ENCODE measurements around the gene PECR.
"Not testable (repeated sequence)": the region's sequence is repeated elsewhere in the genome, so short reads cannot be mapped to it uniquely, and the experiment has no call there.

The PECR gene

GRCh38 chr2:216017365-216017764 is 64.2 kb downstream of the PECR start:
- no peaks in the 10 kb centered on the region for H3K9me3 ChIP-seq (ENCODE audit: control insufficient read depth, low read depth, low read length)
- H3K4me1 ChIP-seq (ENCODE audit: control insufficient read depth, low read depth, low read length), result no peaks in the 10 kb centered on the region
- H3K9ac ChIP-seq (ENCODE audit: low read length), result no peak overlapping the region
- H3K4me3 ChIP-seq (ENCODE audit: low read length), result no peak overlapping the region
- H3K36me3 ChIP-seq (ENCODE audit: control insufficient read depth, low read depth, low read length), result no peaks in the 10 kb centered on the region
- no peak overlapping the region for H3K27ac ChIP-seq (ENCODE audit: low read length)
- H3K27me3 ChIP-seq (ENCODE audit: control insufficient read depth, insufficient read depth, low read length), result no peaks in the 10 kb centered on the region

- Histone ChIP-seq H3K27ac (ENCODE audit: low read length) (no peak overlapping the region), H3K9me3 (ENCODE audit: control insufficient read depth, low read depth, low read length) (no peaks in the 10 kb centered on the region), H3K4me3 (ENCODE audit: low read length) (no peak overlapping the region), H3K36me3 (ENCODE audit: control insufficient read depth, low read depth, low read length) (no peaks in the 10 kb centered on the region), H3K9ac (ENCODE audit: low read length) (no peak overlapping the region), H3K4me1 (ENCODE audit: control insufficient read depth, low read depth, low read length) (no peaks in the 10 kb centered on the region), H3K27me3 (ENCODE audit: control insufficient read depth, insufficient read depth, low read length) (no peaks in the 10 kb centered on the region)
These were observed 65.0 kb downstream of the PECR start for GRCh38 chr2:216016581-216016980.

GRCh38 chr2:216015722-216016464 is 65.7 kb downstream of the PECR start:
- no peaks in the 10 kb centered on the region for H3K4me1 ChIP-seq (ENCODE audit: control insufficient read depth, low read depth, low read length)
- no peak overlapping the region for H3K9ac ChIP-seq (ENCODE audit: low read length)
- no peak overlapping the region for H3K4me3 ChIP-seq (ENCODE audit: low read length)

GRCh38 chr2:216014986-216015385 is 66.6 kb downstream of the PECR start:
- H3K27ac ChIP-seq (ENCODE audit: low read length), result no peak overlapping the region
- no peaks in the 10 kb centered on the region for H3K9me3 ChIP-seq (ENCODE audit: control insufficient read depth, low read depth, low read length)
- H3K4me3 ChIP-seq (ENCODE audit: low read length), result no peak overlapping the region
- no peaks in the 10 kb centered on the region for H3K4me1 ChIP-seq (ENCODE audit: control insufficient read depth, low read depth, low read length)
- H3K27me3 ChIP-seq (ENCODE audit: control insufficient read depth, insufficient read depth, low read length), result no peaks in the 10 kb centered on the region
- H3K36me3 ChIP-seq (ENCODE audit: control insufficient read depth, low read depth, low read length), result no peaks in the 10 kb centered on the region
- no peak overlapping the region for H3K9ac ChIP-seq (ENCODE audit: low read length)

More at GRCh38 chr2:216015722-216016464, 65.7 kb downstream of the PECR start:
- Histone ChIP-seq H3K27ac (ENCODE audit: low read length) (no peak overlapping the region), H3K36me3 (ENCODE audit: control insufficient read depth, low read depth, low read length) (no peaks in the 10 kb centered on the region), H3K9me3 (ENCODE audit: control insufficient read depth, low read depth, low read length) (no peaks in the 10 kb centered on the region), H3K27me3 (ENCODE audit: control insufficient read depth, insufficient read depth, low read length) (no peaks in the 10 kb centered on the region)

GRCh38 chr2:216014006-216014405 is 67.6 kb downstream of the PECR start:
- H3K4me3 ChIP-seq (ENCODE audit: low read length), result no peak overlapping the region
- no peaks in the 10 kb centered on the region for H3K27me3 ChIP-seq (ENCODE audit: control insufficient read depth, insufficient read depth, low read length)
- H3K36me3 ChIP-seq (ENCODE audit: control insufficient read depth, low read depth, low read length), result no peaks in the 10 kb centered on the region
- H3K4me1 ChIP-seq (ENCODE audit: control insufficient read depth, low read depth, low read length), result no peaks in the 10 kb centered on the region
- H3K9me3 ChIP-seq (ENCODE audit: control insufficient read depth, low read depth, low read length), result no peaks in the 10 kb centered on the region
- no peak overlapping the region for H3K27ac ChIP-seq (ENCODE audit: low read length)
- peak overlapping the region; percentile 73 for H3K9ac ChIP-seq (ENCODE audit: low read length)

- Histone ChIP-seq H3K27ac (ENCODE audit: low read length) (no peak within 1 kb of the TSS), H3K4me3 (ENCODE audit: low read length) (peak within 1 kb of the TSS; percentile 63), H3K36me3 (ENCODE audit: control insufficient read depth, low read depth, low read length) (no peaks in the 10 kb centered on the region), H3K4me1 (ENCODE audit: control insufficient read depth, low read depth, low read length) (no peaks in the 10 kb centered on the region), H3K9me3 (ENCODE audit: control insufficient read depth, low read depth, low read length) (no peaks in the 10 kb centered on the region), H3K9ac (ENCODE audit: low read length) (peak within 1 kb of the TSS; percentile 73), H3K27me3 (ENCODE audit: control insufficient read depth, insufficient read depth, low read length) (no peaks in the 10 kb centered on the region)
These were observed 68.3 kb downstream of the PECR start, which contains the start of gene MREG for GRCh38 chr2:216013080-216013909. Gene MREG (minus strand): TSS chr2:216013551. CDS start chr2:216013327, 224 bp downstream.

GRCh38 chr2:216012830-216013079 is 68.9 kb downstream of the PECR start:
- no peaks in the 10 kb centered on the region for H3K4me1 ChIP-seq (ENCODE audit: control insufficient read depth, low read depth, low read length)
- H3K9ac ChIP-seq (ENCODE audit: low read length), result peak overlapping the region; percentile 73
- H3K27ac ChIP-seq (ENCODE audit: low read length), result no peak overlapping the region
- peak overlapping the region; percentile 63 for H3K4me3 ChIP-seq (ENCODE audit: low read length)
- no peaks in the 10 kb centered on the region for H3K27me3 ChIP-seq (ENCODE audit: control insufficient read depth, insufficient read depth, low read length)
- H3K9me3 ChIP-seq (ENCODE audit: control insufficient read depth, low read depth, low read length), result no peaks in the 10 kb centered on the region
- H3K36me3 ChIP-seq (ENCODE audit: control insufficient read depth, low read depth, low read length), result no peaks in the 10 kb centered on the region

GRCh38 chr2:216012133-216012829 is 69.3 kb downstream of the PECR start:
- Histone ChIP-seq H3K27me3 (ENCODE audit: control insufficient read depth, insufficient read depth, low read length) (no peaks in the 10 kb centered on the region), H3K9me3 (ENCODE audit: control insufficient read depth, low read depth, low read length) (no peaks in the 10 kb centered on the region), H3K4me3 (ENCODE audit: low read length) (peak overlapping the region; percentile 63), H3K9ac (ENCODE audit: low read length) (peak overlapping the region; percentile 73), H3K27ac (ENCODE audit: low read length) (no peak overlapping the region), H3K36me3 (ENCODE audit: control insufficient read depth, low read depth, low read length) (no peaks in the 10 kb centered on the region), H3K4me1 (ENCODE audit: control insufficient read depth, low read depth, low read length) (no peaks in the 10 kb centered on the region)

GRCh38 chr2:216009215-216009614 is 72.4 kb downstream of the PECR start:
- peaks cover 23% of the 10 kb centered on the region for H3K4me1 ChIP-seq (ENCODE audit: control insufficient read depth, low read depth, low read length)
- H3K9ac ChIP-seq (ENCODE audit: low read length); H3K27me3 ChIP-seq (ENCODE audit: control insufficient read depth, insufficient read depth, low read length); H3K36me3 ChIP-seq (ENCODE audit: control insufficient read depth, low read depth, low read length); H3K4me3 ChIP-seq (ENCODE audit: low read length); H3K9me3 ChIP-seq (ENCODE audit: control insufficient read depth, low read depth, low read length); H3K27ac ChIP-seq (ENCODE audit: low read length): not testable (repeated sequence)

GRCh38 chr2:216008387-216008786 is 73.2 kb downstream of the PECR start:
- Histone ChIP-seq H3K4me1 (ENCODE audit: control insufficient read depth, low read depth, low read length) (peaks cover 32% of the 10 kb centered on the region), H3K27me3 (ENCODE audit: control insufficient read depth, insufficient read depth, low read length) (no peaks in the 10 kb centered on the region), H3K4me3 (ENCODE audit: low read length) (no peak overlapping the region), H3K27ac (ENCODE audit: low read length) (no peak overlapping the region), H3K9ac (ENCODE audit: low read length) (no peak overlapping the region), H3K36me3 (ENCODE audit: control insufficient read depth, low read depth, low read length) (no peaks in the 10 kb centered on the region), H3K9me3 (ENCODE audit: control insufficient read depth, low read depth, low read length) (no peaks in the 10 kb centered on the region)

- no peaks in the 10 kb centered on the region for H3K36me3 ChIP-seq (ENCODE audit: control insufficient read depth, low read depth, low read length)
- no peaks in the 10 kb centered on the region for H3K9me3 ChIP-seq (ENCODE audit: control insufficient read depth, low read depth, low read length)
- no peak overlapping the region for H3K4me3 ChIP-seq (ENCODE audit: low read length)
- H3K27me3 ChIP-seq (ENCODE audit: control insufficient read depth, insufficient read depth, low read length), result no peaks in the 10 kb centered on the region
- H3K4me1 ChIP-seq (ENCODE audit: control insufficient read depth, low read depth, low read length), result peaks cover 50% of the 10 kb centered on the region
- H3K9ac ChIP-seq (ENCODE audit: low read length), result no peak overlapping the region
- peak overlapping the region; percentile 81 for H3K27ac ChIP-seq (ENCODE audit: low read length)
These were observed 75.4 kb downstream of the PECR start for GRCh38 chr2:216006164-216006663.
